IMR-90 (cell line): ENCODE results near the gene NHSL2. TPM values are rescaled to one million over a fixed set of nuclear protein-coding genes. Genes with fewer than 3 reads are reported as not detected.

Experiments used
- ATAC-seq: fragments of 200-7000 bp; cut with Tn5 transposase; 2 replicates; pipeline ENCODE4 v1.9.1; 2020; ENCODE audit warnings: low read depth, mild to moderate bottlenecking, moderate library complexity
- BruUV-seq: library from RNA; stranded (reverse); fragments of 400-500 nt; replicated peaks from 2 replicates; lab custom pipeline; 2021; lab: Mats Ljungman, UMichigan
- CTCF ChIA-PET: fragments of 300-600 bp; formaldehyde crosslinking; extraction: SDS; loops from one replicate; lab custom pipeline; 2021; ENCODE audit warnings: antibody characterized with exemption; lab: Yijun Ruan, JAX
- POLR2A ChIA-PET: fragments of 300-600 bp; sonication (Branson Sonifier 250); formaldehyde crosslinking; loops from one replicate; lab custom pipeline; 2022; ENCODE audit warnings: antibody characterized with exemption; ENCODE audit not compliant: unreplicated experiment; lab: Charles Lee
- DNase-seq: peaks from one replicate; pipeline ENCODE4 v3.0.0; 2013
- H2AFZ ChIP-seq: replicated peaks from 2 replicates; pipeline ENCODE3; 2013; ENCODE audit warnings: low read length, mild to moderate bottlenecking; ENCODE audit not compliant: poor library complexity
- H2AK5ac ChIP-seq: 2 replicates; pipeline ENCODE4 v1.6.1; 2013; ENCODE audit warnings: low read depth, low read length, inconsistent platforms
- H2AK9ac ChIP-seq: replicated peaks from 2 replicates; pipeline ENCODE3; 2013; ENCODE audit warnings: mild to moderate bottlenecking, low read depth, low read length, moderate library complexity; ENCODE audit not compliant: poor library complexity
- H2BK120ac ChIP-seq: 2 replicates; pipeline ENCODE4 v1.6.1; 2013; ENCODE audit warnings: low read depth, low read length, inconsistent platforms
- H2BK15ac ChIP-seq: 3 replicates; pipeline ENCODE4 v1.6.1; 2013; ENCODE audit warnings: low read depth, low read length, inconsistent platforms
- H2BK20ac ChIP-seq: 2 replicates; pipeline ENCODE4 v1.6.1; 2013; ENCODE audit warnings: low read depth, mild to moderate bottlenecking, inconsistent platforms, low read length, moderate library complexity
- H2BK5ac ChIP-seq: 2 replicates; pipeline ENCODE4 v1.6.1; 2013; ENCODE audit warnings: mild to moderate bottlenecking, low read depth, low read length, inconsistent platforms; ENCODE audit not compliant: poor library complexity, severe bottlenecking
- H3K14ac ChIP-seq: replicated peaks from 2 replicates; pipeline ENCODE4 v1.6.1; 2013; ENCODE audit warnings: low read depth, low read length, inconsistent platforms
- H3K18ac ChIP-seq: 2 replicates; pipeline ENCODE4 v1.6.1; 2013; ENCODE audit warnings: low read depth, low read length, control low read depth
- H3K23ac ChIP-seq: 2 replicates; pipeline ENCODE4 v1.6.1; 2013; ENCODE audit warnings: low read depth, low read length, inconsistent platforms
- H3K27ac ChIP-seq: 2 replicates; pipeline ENCODE4 v1.5.1; 2013; ENCODE audit warnings: mild to moderate bottlenecking, control low read depth, low read length; ENCODE audit not compliant: insufficient read depth
- H3K27me3 ChIP-seq: 2 replicates; pipeline ENCODE4 v1.6.1; 2013; ENCODE audit warnings: low read length; ENCODE audit not compliant: control insufficient read depth, insufficient read depth
- H3K36me3 ChIP-seq: 2 replicates; pipeline ENCODE4 v1.6.1; 2013; ENCODE audit warnings: low read length, mixed read lengths; ENCODE audit not compliant: control insufficient read depth, insufficient read depth
- H3K4ac ChIP-seq: 2 replicates; pipeline ENCODE4 v1.6.1; 2013; ENCODE audit warnings: low read depth, low read length, inconsistent platforms
- H3K4me1 ChIP-seq: 2 replicates; pipeline ENCODE4 v1.6.1; 2013; ENCODE audit warnings: low read length, mixed read lengths; ENCODE audit not compliant: control insufficient read depth, insufficient read depth
- H3K4me2 ChIP-seq: 2 replicates; pipeline ENCODE4 v1.6.1; 2013; ENCODE audit warnings: low read depth, mild to moderate bottlenecking, control low read depth, low read length, moderate library complexity
- H3K4me3 ChIP-seq: 2 replicates; pipeline ENCODE4 v1.5.1; 2013; ENCODE audit warnings: low read depth, mild to moderate bottlenecking, control low read depth, low read length, moderate library complexity; ENCODE audit not compliant: insufficient read depth
- H3K56ac ChIP-seq: 2 replicates; pipeline ENCODE4 v1.6.1; 2013; ENCODE audit warnings: low read length, inconsistent platforms; ENCODE audit not compliant: insufficient read depth; ENCODE audit errors: extremely low read depth
- H3K79me1 ChIP-seq, 2 experiments: 2 replicates each; pipeline ENCODE4 v1.6.1; 2013; ENCODE audit warnings: low read length in 2 of 2, inconsistent platforms in 1 of 2, low read depth in 1 of 2
- H3K9ac ChIP-seq: 2 replicates; pipeline ENCODE4 v1.6.1; 2013; ENCODE audit warnings: low read depth, low read length, control low read depth
- H3K9me1 ChIP-seq: 2 replicates; pipeline ENCODE4 v1.6.1; 2013; ENCODE audit warnings: low read length, inconsistent platforms; ENCODE audit not compliant: insufficient read depth
- H3K9me3 ChIP-seq: 2 replicates; pipeline ENCODE4 v1.6.1; 2013; ENCODE audit warnings: low read length; ENCODE audit not compliant: control insufficient read depth, insufficient read depth
- H4K20me1 ChIP-seq: 2 replicates; pipeline ENCODE4 v1.6.1; 2013; ENCODE audit warnings: low read length, inconsistent platforms; ENCODE audit not compliant: insufficient read depth
- H4K5ac ChIP-seq: 2 replicates; pipeline ENCODE4 v1.6.1; 2013; ENCODE audit warnings: mild to moderate bottlenecking, low read depth, low read length, control low read depth
- H4K8ac ChIP-seq, 2 experiments: 2 replicates each; pipeline ENCODE4 v1.6.1; 2013; ENCODE audit warnings: low read depth in 2 of 2, low read length in 2 of 2, control low read depth in 1 of 2, inconsistent platforms in 1 of 2
- H4K91ac ChIP-seq: 2 replicates; pipeline ENCODE4 v1.6.1; 2013; ENCODE audit warnings: low read depth, low read length, inconsistent platforms; ENCODE audit not compliant: insufficient read depth
- BHLHE40 ChIP-seq: fragments of 150-350 bp; IDR thresholded peaks from 2 replicates; pipeline ENCODE4 v1.6.1; 2016; ENCODE audit warnings: mild to moderate bottlenecking, low read depth, low read length
- CEBPB ChIP-seq: IDR thresholded peaks from 2 replicates; pipeline ENCODE4 v1.6.1; 2012; ENCODE audit warnings: low read depth, low read length, improper control_type of control experiment
- CHD1 ChIP-seq: IDR thresholded peaks from 2 replicates; pipeline ENCODE4 v1.6.1; 2012; ENCODE audit warnings: low read depth, low read length, improper control_type of control experiment
- FOS ChIP-seq: fragments of 150-350 bp; IDR thresholded peaks from 2 replicates; pipeline ENCODE4 v1.6.1; 2016; ENCODE audit warnings: low read depth, low read length
- MAZ ChIP-seq: IDR thresholded peaks from 2 replicates; pipeline ENCODE4 v1.6.1; 2012; ENCODE audit warnings: low read depth, mild to moderate bottlenecking, low read length, improper control_type of control experiment, moderate library complexity, borderline replicate concordance
- NFE2L2 ChIP-seq: fragments of 150-350 bp; IDR thresholded peaks from 2 replicates; pipeline ENCODE4 v1.6.1; 2016; ENCODE audit warnings: low read depth, mild to moderate bottlenecking, low read length
- RAD21 ChIP-seq: IDR thresholded peaks from 2 replicates; pipeline ENCODE4 v1.6.1; 2012; ENCODE audit warnings: low read length, improper control_type of control experiment
- RCOR1 ChIP-seq: IDR thresholded peaks from 2 replicates; pipeline ENCODE4 v1.6.1; 2012; ENCODE audit warnings: mild to moderate bottlenecking, low read length, improper control_type of control experiment; ENCODE audit not compliant: insufficient replicate concordance
- RFX5 ChIP-seq: IDR thresholded peaks from 2 replicates; pipeline ENCODE4 v1.8.0; 2012; ENCODE audit warnings: low read depth, mild to moderate bottlenecking, low read length, moderate library complexity
- WGBS, 2 experiments: methylation state at CpG; one replicate each; pipeline versions ENCODE4 v1.1.5 to v1.1.7; 2013; ENCODE audit warnings: missing lambda C conversion rate in 2 of 2; ENCODE audit not compliant: insufficient read length in 1 of 2; ENCODE audit errors: extremely low coverage in 2 of 2; 5-methylcytosine and 5-hydroxymethylcytosine counted together
- dilution Hi-C: fragments of 300-500 bp; cut with HindIII; formaldehyde crosslinking; loops from one replicate; pipeline ENCODE4 v1.14.3; 2018; ENCODE audit warnings: low sequenced_read_pairs; ENCODE audit not compliant: unreplicated experiment
- in situ Hi-C: fragments of 300-500 bp; cut with MboI; formaldehyde crosslinking; loops from 3 replicates; pipeline ENCODE4 v1.14.3; 2019; ENCODE audit warnings: low sequenced_read_pairs, inconsistent platforms, mixed read lengths
- intact Hi-C: fragments of 100-400 bp; cut with micrococcal nuclease; formaldehyde crosslinking; loops from 2 replicates; pipeline ENCODE4 v1.10.0; 2022
- polyA plus RNA-seq, 3 experiments: library from polyadenylated mRNA; depleted of rRNA; stranded (reverse); fragments of >200 nt; gene quantifications; 2 replicates each; pipeline ENCODE4 v1.2.3, GENCODE V29; 2012; ENCODE audit warnings: low replicate concordance in 1 of 3
- total RNA-seq: library from RNA; depleted of rRNA; stranded (reverse); fragments of >200 nt; gene quantifications from 2 replicates; pipeline ENCODE4 v1.2.3, GENCODE V29; 2012
- TF ChIP-seq, protein P1 (sequence below): conservative IDR thresholded peaks from 2 replicates; pipeline ENCODE4 v1.5.1; 2012; ENCODE audit warnings: mild to moderate bottlenecking, low read depth, low read length, improper control_type of control experiment
- TF ChIP-seq, protein P2 (sequence below): fragments of 150-350 bp; IDR thresholded peaks from 2 replicates; pipeline ENCODE4 v1.6.1; 2016; ENCODE audit warnings: low read depth, mild to moderate bottlenecking, low read length, moderate library complexity, borderline replicate concordance

The NHSL2 gene
- total and polyA plus RNA-seq, 2 of the 4 experiments (the other 2 are of a cell fraction): 0.72 to 0.75 TPM

GRCh38 chrX:71871367-71871766 is 39.3 kb upstream of the NHSL2 start:
- TF ChIP-seq RCOR1 (no peak), NFE2L2 (no peak), CEBPB (no peak), MAZ (no peak), BHLHE40 (no peak), RAD21 (no peak), RFX5 (no peak), CHD1 (no peak), FOS (no peak)
- TF ChIP-seq, protein P1, sequence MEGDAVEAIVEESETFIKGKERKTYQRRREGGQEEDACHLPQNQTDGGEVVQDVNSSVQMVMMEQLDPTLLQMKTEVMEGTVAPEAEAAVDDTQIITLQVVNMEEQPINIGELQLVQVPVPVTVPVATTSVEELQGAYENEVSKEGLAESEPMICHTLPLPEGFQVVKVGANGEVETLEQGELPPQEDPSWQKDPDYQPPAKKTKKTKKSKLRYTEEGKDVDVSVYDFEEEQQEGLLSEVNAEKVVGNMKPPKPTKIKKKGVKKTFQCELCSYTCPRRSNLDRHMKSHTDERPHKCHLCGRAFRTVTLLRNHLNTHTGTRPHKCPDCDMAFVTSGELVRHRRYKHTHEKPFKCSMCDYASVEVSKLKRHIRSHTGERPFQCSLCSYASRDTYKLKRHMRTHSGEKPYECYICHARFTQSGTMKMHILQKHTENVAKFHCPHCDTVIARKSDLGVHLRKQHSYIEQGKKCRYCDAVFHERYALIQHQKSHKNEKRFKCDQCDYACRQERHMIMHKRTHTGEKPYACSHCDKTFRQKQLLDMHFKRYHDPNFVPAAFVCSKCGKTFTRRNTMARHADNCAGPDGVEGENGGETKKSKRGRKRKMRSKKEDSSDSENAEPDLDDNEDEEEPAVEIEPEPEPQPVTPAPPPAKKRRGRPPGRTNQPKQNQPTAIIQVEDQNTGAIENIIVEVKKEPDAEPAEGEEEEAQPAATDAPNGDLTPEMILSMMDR: no peak
- TF ChIP-seq, protein P2, sequence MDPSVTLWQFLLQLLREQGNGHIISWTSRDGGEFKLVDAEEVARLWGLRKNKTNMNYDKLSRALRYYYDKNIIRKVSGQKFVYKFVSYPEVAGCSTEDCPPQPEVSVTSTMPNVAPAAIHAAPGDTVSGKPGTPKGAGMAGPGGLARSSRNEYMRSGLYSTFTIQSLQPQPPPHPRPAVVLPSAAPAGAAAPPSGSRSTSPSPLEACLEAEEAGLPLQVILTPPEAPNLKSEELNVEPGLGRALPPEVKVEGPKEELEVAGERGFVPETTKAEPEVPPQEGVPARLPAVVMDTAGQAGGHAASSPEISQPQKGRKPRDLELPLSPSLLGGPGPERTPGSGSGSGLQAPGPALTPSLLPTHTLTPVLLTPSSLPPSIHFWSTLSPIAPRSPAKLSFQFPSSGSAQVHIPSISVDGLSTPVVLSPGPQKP: no peak
- Histone ChIP-seq H4K8ac (no peak overlapping the region), H3K36me3 (no peaks in the 10 kb centered on the region), H3K27ac (no peak overlapping the region), H3K4me2 (no peak overlapping the region), H3K23ac (no peak overlapping the region), H3K4ac (no peak overlapping the region), H4K5ac (no peak overlapping the region), H2AK9ac (no peak overlapping the region), H2BK5ac (no peak overlapping the region), H3K9ac (no peak overlapping the region), H3K14ac (no peak overlapping the region), H2BK15ac (no peak overlapping the region), H4K20me1 (no peaks in the 10 kb centered on the region), H3K56ac (no peak overlapping the region), H3K9me3 (peaks cover 5% of the 10 kb centered on the region; the same call in 1 of the 2 replicates), H3K79me1 (no peaks in the 10 kb centered on the region), H2AFZ (no peak overlapping the region), H3K9me1 (no peaks in the 10 kb centered on the region), H2AK5ac (no peak overlapping the region), H2BK120ac (no peak overlapping the region), H3K18ac (no peak overlapping the region), H4K91ac (no peak overlapping the region), H2BK20ac (no peak overlapping the region), H3K4me3 (no peak overlapping the region), H3K4me1 (no peaks in the 10 kb centered on the region), H3K27me3 (peaks cover 15% of the 10 kb centered on the region)
- no TSS peak for BruUV-seq
- POLR2A ChIA-PET: no interaction called here
- dilution Hi-C loops: no loop called here
- peak; percentile 31 for DNase-seq
- 60% methylated on average over 1 of the region's 6 CpGs; no CpG with 5 or more reads in 1 of the 2 experiments for WGBS, 2 experiments
- no peak for ATAC-seq
- in situ Hi-C loops: loop anchor here (25.0 kb wide), 1 partner anchor 209 kb away; the partner anchor contains the start of gene LOC101059915
- CTCF ChIA-PET: no interaction called here
- intact Hi-C loops: no loop called here
